LoVo (cell line): Measurements from ENCODE around the gene PTPRB.

Experiments
- DNase-seq: peaks from one replicate; pipeline ENCODE4 v3.0.0-alpha.2; 2016; ENCODE audit warnings: low spot score

Gene PTPRB

GRCh38 chr12:70643939-70644338 is 6.7 kb upstream of the PTPRB start:
- no peak for DNase-seq

GRCh38 chr12:70641691-70642090 is 4.5 kb upstream of the PTPRB start:
- no peak for DNase-seq

GRCh38 chr12:70640901-70641300 is 3.7 kb upstream of the PTPRB start:
- DNase-seq, result no peak

- no peak for DNase-seq
These were observed 2.3 kb upstream of the PTPRB start for GRCh38 chr12:70639535-70639934.

GRCh38 chr12:70638639-70639360 is 1.6 kb upstream of the PTPRB start:
- DNase-seq, result no peak

GRCh38 chr12:70635755-70636154 is 1.5 kb downstream of the PTPRB start:
- no peak for DNase-seq

GRCh38 chr12:70628701-70629480 is 8.3 kb downstream of the PTPRB start:
- no peak for DNase-seq

GRCh38 chr12:70627677-70628076 is 9.6 kb downstream of the PTPRB start:
- DNase-seq, result no peak

GRCh38 chr12:70626180-70626579 is 11.0 kb downstream of the PTPRB start:
- DNase-seq, result no peak

- no peak for DNase-seq
These were observed 17.6 kb downstream of the PTPRB start for GRCh38 chr12:70619471-70620152.

- no peak for DNase-seq
These were observed 18.9 kb downstream of the PTPRB start for GRCh38 chr12:70618371-70618770.

- no peak for DNase-seq
These were observed 19.8 kb downstream of the PTPRB start for GRCh38 chr12:70617450-70617849.

GRCh38 chr12:70615174-70615866 is 21.9 kb downstream of the PTPRB start:
- DNase-seq, result no peak

- DNase-seq, result peak; percentile 60
These were observed 27.3 kb downstream of the PTPRB start for GRCh38 chr12:70609739-70610491.

- no peak for DNase-seq
These were observed 28.0 kb downstream of the PTPRB start for GRCh38 chr12:70609203-70609602.

- no peak for DNase-seq
These were observed 29.0 kb downstream of the PTPRB start for GRCh38 chr12:70608184-70608583.

- no peak for DNase-seq
These were observed 30.1 kb downstream of the PTPRB start for GRCh38 chr12:70607107-70607506.

GRCh38 chr12:70605976-70606375 is 31.3 kb downstream of the PTPRB start:
- DNase-seq, result no peak

- DNase-seq, result no peak
These were observed 32.6 kb downstream of the PTPRB start for GRCh38 chr12:70604662-70605061.

GRCh38 chr12:70603044-70603443 is 34.2 kb downstream of the PTPRB start:
- DNase-seq, result no peak

GRCh38 chr12:70598467-70599193 is 38.6 kb downstream of the PTPRB start:
- DNase-seq, result no peak
